Measurements from ENCODE around the gene NPIPA8.
"Not testable (repeated sequence)": the region's sequence is repeated elsewhere in the genome, so short reads cannot be mapped to it uniquely, and the experiment has no call there.

Gene NPIPA8

GRCh38 chr16:18336636-18337035 is at the start of gene NPIPA8:
NPIPA8 (minus strand) TSS chr16:18336736; CDS start chr16:18332662, 4,074 bp downstream.
- not testable (repeated sequence) for H3K27ac ChIP-seq

DNA sequence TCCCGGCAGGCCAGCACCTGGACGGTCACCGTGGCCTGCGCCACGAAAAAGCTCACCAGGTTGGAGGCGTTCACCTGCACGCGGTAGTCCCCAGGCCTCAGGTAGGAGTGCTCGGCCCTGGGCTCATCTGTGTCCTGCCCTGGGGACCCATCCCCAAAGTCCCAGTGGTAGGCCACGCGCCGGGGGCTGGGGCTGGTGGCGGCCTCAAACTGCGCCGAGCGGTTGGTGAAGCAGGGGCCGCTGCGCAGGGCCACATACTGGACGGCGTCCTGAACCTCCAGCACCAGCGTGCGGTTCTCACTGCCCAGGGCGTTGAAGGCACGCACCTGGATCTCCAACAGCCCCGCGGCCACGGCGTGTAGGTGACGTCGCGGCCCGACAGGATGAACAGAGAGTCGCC is 48.7 kb upstream of the NPIPA8 start:
- H3K27ac ChIP-seq, result not testable (repeated sequence)

DNA sequence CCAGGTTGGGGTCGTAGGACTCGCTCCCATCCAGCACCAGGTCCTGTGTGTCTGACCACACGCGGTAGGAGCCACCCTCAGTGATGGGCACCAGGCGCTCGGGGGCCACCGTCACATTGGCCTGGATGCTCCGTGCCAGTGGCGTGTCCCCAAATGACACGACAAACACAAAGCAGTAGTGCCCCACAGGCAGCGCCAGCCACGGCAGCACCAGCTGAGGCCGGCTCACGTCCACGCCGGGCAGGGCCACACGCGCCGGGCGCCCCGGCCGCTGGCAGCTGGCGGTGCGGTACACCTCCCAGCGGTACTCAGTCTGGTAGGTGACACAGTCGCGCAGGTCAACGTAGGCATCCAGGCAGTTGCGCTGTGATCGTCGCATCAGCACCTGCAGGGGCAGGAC is 48.3 kb upstream of the NPIPA8 start:
- not testable (repeated sequence) for H3K27ac ChIP-seq

DNA sequence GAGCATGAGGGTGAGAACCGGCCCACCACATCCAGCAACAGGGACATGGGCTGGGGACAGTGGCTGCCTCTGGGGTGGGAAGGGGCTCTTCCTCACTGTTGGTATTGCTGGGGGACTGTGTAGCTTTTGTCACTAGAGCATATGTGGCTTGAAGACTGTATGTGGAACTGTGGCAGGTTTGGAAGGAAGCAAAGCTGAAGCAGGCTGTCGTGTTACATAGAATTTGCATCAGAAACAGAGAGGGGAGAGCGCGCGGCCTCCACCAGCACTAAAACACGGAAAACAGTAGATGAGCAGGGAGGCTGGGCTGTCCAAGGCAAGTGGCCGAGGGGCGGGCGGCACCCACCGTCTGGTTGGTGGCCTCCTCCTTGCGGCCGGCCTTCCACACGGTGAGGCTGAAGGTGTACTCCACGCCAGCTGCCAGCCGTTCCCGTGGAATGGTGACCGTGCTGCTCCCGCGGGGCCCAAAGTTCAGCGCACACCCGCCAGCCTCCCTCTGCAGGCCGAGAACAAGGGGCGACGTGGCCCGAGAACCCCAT is 47.6 kb upstream of the NPIPA8 start:
- not testable (repeated sequence) for H3K27ac ChIP-seq

- not testable (repeated sequence) for H3K27ac ChIP-seq
Measured at GRCh38 chr16:18382696-18383095, 46.2 kb upstream of the NPIPA8 start.

- H3K27ac ChIP-seq, result not testable (repeated sequence)
Measured at GRCh38 chr16:18347742-18348141, 11.2 kb upstream of the NPIPA8 start.

DNA sequence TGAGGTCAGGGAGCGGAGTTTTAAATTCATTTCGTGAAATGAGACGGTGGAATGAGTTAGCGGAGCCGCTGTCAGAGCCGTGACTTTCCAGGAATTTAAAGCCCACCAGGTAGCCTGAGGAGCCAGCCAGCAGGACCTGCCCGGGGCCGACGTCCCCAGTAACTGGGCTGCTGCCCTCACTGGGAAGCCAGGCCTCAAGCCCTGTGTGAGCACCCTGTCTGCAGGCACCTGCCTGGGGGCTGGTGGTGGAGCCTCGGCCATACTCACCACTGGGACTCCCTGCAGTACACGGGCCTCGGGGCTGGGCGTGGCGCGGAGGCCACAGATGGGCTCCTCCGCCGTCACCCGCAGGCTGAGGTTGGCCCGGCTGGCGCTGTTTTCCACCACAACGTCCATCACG is 10.5 kb upstream of the NPIPA8 start:
- not testable (repeated sequence) for H3K27ac ChIP-seq

- not testable (repeated sequence) for H3K27ac ChIP-seq
Measured at GRCh38 chr16:18344634-18345033, 8.1 kb upstream of the NPIPA8 start.

DNA sequence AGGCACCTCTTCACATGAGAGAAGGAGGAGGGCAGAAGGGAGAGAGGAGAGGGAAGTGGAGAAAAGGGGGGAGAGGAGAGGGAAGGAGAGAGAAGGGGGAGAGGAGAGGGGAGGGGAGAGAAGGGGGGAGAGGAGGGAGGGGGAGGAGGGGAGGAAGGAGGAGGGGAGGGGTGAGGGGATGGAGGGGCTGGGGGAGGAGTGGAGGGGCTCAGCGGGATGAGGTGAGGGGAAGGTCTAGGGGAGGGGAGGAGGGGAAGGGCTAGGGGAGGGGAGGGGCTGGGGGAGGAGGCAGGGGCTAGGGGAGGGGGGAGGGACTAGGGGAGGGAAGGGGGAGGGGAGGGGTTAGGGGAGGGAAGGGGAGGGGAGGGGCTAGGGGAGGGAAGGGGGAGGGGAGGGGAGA is 5.5 kb upstream of the NPIPA8 start:
- H3K27ac ChIP-seq, result not testable (repeated sequence)

DNA sequence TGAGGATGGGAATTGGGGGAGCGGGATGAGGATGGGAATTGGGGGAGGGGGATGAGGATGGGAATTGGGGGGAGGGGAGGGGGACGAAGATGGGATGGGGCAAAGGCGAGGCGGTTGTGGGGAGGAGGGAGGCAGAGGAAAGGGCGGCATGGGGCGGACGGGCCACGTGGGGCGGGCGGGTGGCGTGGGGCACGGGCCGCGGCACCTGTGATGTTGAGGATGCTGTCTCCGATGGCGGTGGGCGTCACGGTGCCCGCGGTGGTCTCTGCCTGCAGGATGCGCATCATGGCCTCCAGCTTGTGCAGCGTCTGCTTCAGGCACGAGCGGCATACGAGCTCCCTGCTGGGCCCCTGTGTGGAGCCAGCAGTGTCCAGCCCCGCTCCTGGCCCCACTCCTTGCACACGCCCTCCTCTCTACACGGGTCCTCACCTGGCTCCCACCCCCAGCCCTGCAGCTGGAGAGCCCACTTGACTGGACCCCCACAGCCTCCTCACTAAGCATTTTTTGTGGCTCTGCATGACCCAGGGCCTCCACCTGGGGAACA is 5.0 kb upstream of the NPIPA8 start:
- H3K27ac ChIP-seq, result not testable (repeated sequence)

- H3K27ac ChIP-seq, result not testable (repeated sequence)
Measured at GRCh38 chr16:18339210-18339609, 2.7 kb upstream of the NPIPA8 start.

GRCh38 chr16:18311811-18312210 is 24.7 kb downstream of the NPIPA8 start:
- not testable (repeated sequence) for H3K27ac ChIP-seq

GRCh38 chr16:18309159-18309558 is 27.4 kb downstream of the NPIPA8 start:
- H3K27ac ChIP-seq, result not testable (repeated sequence)

GRCh38 chr16:18307241-18307640 is 29.3 kb downstream of the NPIPA8 start:
- not testable (repeated sequence) for H3K27ac ChIP-seq

DNA sequence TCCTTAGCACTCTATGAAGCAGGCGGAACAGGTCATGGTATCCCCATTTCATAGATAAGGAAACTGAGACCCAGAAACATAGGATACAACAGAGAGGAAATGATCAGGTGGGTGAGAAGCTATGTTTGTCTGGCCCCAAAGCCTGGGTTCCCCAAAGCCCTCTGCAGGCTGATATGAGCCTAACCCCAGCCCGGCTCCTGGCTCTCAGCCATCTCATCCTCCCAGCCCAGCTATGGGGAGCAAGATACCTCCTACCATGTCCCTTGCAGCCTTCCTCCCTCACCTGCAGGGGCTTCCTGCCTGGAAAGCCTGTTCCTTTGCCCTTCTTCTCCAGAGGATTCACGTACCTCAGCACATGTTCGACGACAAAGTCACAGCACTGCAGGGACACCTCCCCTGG is 30.5 kb downstream of the NPIPA8 start:
- H3K27ac ChIP-seq, result not testable (repeated sequence)

- H3K27ac ChIP-seq, result not testable (repeated sequence)
Measured at GRCh38 chr16:18303059-18303706, 33.4 kb downstream of the NPIPA8 start.

DNA sequence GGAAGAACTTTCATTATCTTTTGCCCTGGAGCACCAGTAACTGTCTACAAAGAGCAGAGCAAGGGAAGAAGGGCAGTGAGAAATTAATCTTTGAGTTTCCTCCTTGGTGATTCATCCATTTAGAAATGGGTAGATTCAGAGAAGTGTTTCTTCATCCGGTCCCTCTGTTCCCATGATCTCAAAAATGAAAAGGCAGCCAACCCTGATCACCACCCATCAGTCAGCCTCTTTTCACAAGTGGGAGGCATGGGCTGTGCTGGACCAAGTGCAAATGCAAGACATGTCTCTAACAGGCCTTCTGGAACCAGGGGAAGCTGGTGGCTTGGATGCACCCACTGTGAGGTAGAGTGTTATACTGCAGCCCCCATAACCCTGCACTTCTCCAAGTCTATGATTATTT is 38.8 kb downstream of the NPIPA8 start:
- H3K27ac ChIP-seq, result not testable (repeated sequence)

GRCh38 chr16:18296931-18297330 is 39.6 kb downstream of the NPIPA8 start:
- not testable (repeated sequence) for H3K27ac ChIP-seq

- not testable (repeated sequence) for H3K27ac ChIP-seq
Measured at GRCh38 chr16:18294371-18294770, 42.2 kb downstream of the NPIPA8 start.

DNA sequence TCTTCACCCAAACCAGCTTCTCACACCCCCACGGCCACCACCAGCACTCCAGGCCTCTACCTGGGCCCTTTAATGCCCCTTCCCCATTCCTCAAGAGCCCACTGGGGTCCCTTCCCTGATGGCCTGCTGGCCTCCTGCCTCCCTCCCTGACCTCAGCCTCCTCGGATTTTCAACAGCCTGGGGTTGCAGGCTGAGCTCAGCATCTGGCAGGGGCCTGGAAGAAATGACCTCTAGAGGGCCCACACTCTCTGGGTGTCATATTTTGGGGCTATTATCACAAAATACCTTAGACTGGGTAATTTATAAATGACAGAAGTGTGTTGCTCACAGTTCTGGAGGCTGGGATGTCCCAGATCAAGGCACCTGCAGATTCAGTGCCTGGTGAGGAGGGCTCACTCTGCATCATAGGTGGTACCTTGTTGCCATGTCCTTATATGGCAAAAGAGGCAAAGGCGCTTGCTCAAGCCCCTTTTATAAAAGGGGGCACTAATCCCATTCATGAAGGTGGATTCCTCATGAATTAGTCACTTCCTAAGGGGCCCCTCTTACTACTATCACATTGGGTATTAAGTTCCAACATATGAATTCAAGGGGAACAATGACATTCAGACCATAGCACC is 43.1 kb downstream of the NPIPA8 start:
- H3K27ac ChIP-seq, result not testable (repeated sequence)

GRCh38 chr16:18290959-18291358 is 45.6 kb downstream of the NPIPA8 start:
- not testable (repeated sequence) for H3K27ac ChIP-seq

- not testable (repeated sequence) for H3K27ac ChIP-seq
Measured at GRCh38 chr16:18286342-18286741, 50.2 kb downstream of the NPIPA8 start.

DNA sequence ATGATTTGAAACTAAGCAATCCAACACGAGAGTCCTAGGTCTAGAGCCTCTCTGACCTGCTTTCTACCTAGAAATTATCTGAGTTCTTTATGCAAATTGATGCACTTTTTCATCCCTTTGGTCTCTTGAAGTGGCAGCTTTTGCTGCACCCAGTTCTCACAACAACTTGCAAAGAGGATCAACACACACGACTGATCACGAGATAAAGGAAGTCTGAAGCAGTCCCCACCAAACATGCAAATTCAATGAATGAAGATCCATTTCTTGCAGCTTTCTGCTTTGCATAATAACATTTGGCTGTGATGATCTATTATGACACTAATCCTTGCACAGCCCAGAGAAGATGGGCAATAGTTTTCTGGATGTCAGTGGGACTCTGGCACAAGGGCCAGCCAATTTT is 56.2 kb downstream of the NPIPA8 start:
- not testable (repeated sequence) for H3K27ac ChIP-seq
